Amygdala (tissue), 56 donors: ENCODE data around the gene ZNF260.

Source experiments
- DNase-seq, 56 donors: peaks; one replicate each; lab custom pipeline; 2025; lab: John Stamatoyannopoulos, UW

The ZNF260 gene

GRCh38 chr19:36528194-36528920 is at the start of gene ZNF260:
Gene ZNF260 (minus strand): TSS chr19:36528271. CDS start chr19:36515238, 13,033 bp downstream.
- DNase-seq = peak; percentile 86 to 99 (median 95)

- no peak for DNase-seq
Measured at GRCh38 chr19:36577271-36577996, 49.4 kb upstream of the ZNF260 start.

GRCh38 chr19:36574741-36575140 is 46.7 kb upstream of the ZNF260 start:
- no peak for DNase-seq

GRCh38 chr19:36573895-36574720 is 46.0 kb upstream of the ZNF260 start:
- peak in 4 of 56 donors; percentile 5 to 28 (median 14) for DNase-seq

GRCh38 chr19:36573020-36573894 is 45.2 kb upstream of the ZNF260 start, which contains the start of gene ZNF529:
Gene ZNF529 (minus strand): TSS chr19:36573292. CDS start chr19:36572346, 946 bp downstream.
- peak; percentile 29 to 95 (median 80) for DNase-seq

- DNase-seq = no peak
Measured at GRCh38 chr19:36572593-36573019, 44.5 kb upstream of the ZNF260 start.

- DNase-seq = no peak
Measured at GRCh38 chr19:36564391-36564790, 36.3 kb upstream of the ZNF260 start.

GRCh38 chr19:36547001-36547732 is 19.1 kb upstream of the ZNF260 start:
- no peak for DNase-seq

- DNase-seq = peak in 9 of 56 donors; percentile 0 to 43 (median 28)
Measured at GRCh38 chr19:36528921-36529518, 949 bp upstream of the ZNF260 start.

GRCh38 chr19:36527873-36528193 is 238 bp downstream of the ZNF260 start:
- no peak for DNase-seq

- no peak for DNase-seq
Measured at GRCh38 chr19:36527341-36527740, 730 bp downstream of the ZNF260 start.

- no peak for DNase-seq
Measured at GRCh38 chr19:36526581-36526980, 1.5 kb downstream of the ZNF260 start.

- no peak for DNase-seq
Measured at GRCh38 chr19:36524617-36525016, 3.5 kb downstream of the ZNF260 start.

GRCh38 chr19:36514012-36514612 is 14.0 kb downstream of the ZNF260 start:
- no peak for DNase-seq

GRCh38 chr19:36508325-36508724 is 19.7 kb downstream of the ZNF260 start:
- DNase-seq = no peak

GRCh38 chr19:36501973-36502372 is 26.1 kb downstream of the ZNF260 start:
- DNase-seq = no peak

GRCh38 chr19:36497001-36497400 is 31.1 kb downstream of the ZNF260 start:
- no peak for DNase-seq

- DNase-seq = peak in 41 of 56 donors; percentile 1 to 80 (median 39)
Measured at GRCh38 chr19:36492689-36493453, 35.2 kb downstream of the ZNF260 start.
